Bronchus fibroblast of lung (primary cell): ENCODE measurements around the gene XAF1. TPM values are rescaled to one million over a fixed set of nuclear protein-coding genes. Genes with fewer than 3 reads are reported as not detected.

Experiments used
- total RNA-seq: library from RNA; depleted of rRNA; stranded (reverse); fragments of >200 nt; gene quantifications from 2 replicates; pipeline ENCODE4 v1.2.3, GENCODE V29; 2015

The XAF1 gene, protein sequence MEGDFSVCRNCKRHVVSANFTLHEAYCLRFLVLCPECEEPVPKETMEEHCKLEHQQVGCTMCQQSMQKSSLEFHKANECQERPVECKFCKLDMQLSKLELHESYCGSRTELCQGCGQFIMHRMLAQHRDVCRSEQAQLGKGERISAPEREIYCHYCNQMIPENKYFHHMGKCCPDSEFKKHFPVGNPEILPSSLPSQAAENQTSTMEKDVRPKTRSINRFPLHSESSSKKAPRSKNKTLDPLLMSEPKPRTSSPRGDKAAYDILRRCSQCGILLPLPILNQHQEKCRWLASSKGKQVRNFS
- 0.59 and 1.5 TPM in 2 replicates for total RNA-seq

GRCh38 chr17:6755731-6756184 is at the start of gene XAF1:
Gene XAF1, plus strand, starts transcription at chr17:6756046. Its CDS starts 33 bp downstream, at chr17:6756079.

DNA sequence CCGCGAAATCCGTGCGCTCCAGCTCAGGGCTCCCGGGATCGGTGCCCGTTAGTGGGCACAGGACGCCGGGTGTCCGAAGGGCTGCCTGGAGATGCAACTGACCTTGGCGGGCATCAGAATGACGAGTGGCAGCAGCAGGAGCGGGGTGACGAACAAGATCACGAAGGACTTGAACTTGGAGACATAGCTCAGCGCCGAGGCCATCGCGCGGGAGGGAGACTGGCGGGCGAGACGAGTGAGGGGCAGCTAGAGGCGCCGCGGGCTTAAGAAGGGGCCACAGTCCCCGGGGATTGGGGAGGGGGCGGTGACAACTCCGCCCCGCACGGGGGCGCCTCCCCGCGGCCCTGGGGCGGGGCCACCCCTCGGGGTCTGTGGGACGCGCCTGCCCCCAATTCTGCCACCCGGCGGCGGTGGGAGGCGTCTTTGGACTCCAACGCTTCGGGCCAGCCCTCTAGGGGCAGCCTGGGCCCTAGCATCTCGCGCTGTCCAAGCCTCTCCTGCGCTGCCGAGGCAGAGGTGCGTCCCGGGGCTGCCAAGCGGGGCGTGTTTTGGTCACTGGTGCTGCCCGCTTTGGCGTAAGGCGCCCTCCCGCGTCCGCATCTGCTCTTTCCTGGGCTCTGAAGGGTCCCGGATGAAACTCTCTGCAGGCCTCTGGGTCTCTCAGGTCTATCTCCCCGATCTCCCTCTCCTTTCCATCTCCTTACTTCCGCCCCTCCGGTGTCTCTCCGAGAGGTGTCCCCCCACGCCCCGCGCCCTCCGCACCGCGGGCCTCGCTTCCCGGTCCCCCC is 42.5 kb upstream of the XAF1 start, which contains the start of gene SLC13A5:
TSS of gene SLC13A5 (minus strand) at position 240 of the 788 bp plus-strand sequence. CDS start at position 204, 36 bp downstream.

GRCh38 chr17:6775871-6776405 is 20.1 kb downstream of the XAF1 start, which contains the start of gene FBXO39:
Gene FBXO39, plus strand, starts transcription at chr17:6776215. Its CDS starts 3,654 bp downstream, at chr17:6779869.

Other genes starting within 250 kb of the XAF1 start
- 0.59 and 0.67 TPM in 2 replicates for gene PITPNM3, start 199.5 kb upstream of the XAF1 start, total RNA-seq
- gene KIAA0753, start 115.3 kb upstream of the XAF1 start, total RNA-seq = 8.4 and 8.8 TPM in 2 replicates
- 204 and 314 TPM in 2 replicates for gene TXNDC17, start 115.0 kb upstream of the XAF1 start, total RNA-seq
- 8.6 and 14.1 TPM in 2 replicates for gene MED31, start 104.4 kb upstream of the XAF1 start, total RNA-seq
- gene C17orf100, start 104.3 kb upstream of the XAF1 start, total RNA-seq = 1.2 and 1.3 TPM in 2 replicates
- gene SLC13A5, start 42.7 kb upstream of the XAF1 start, total RNA-seq = not detected in 2 replicates
- gene FBXO39, start 20.2 kb downstream of the XAF1 start, total RNA-seq = under 0.01 and 0.34 TPM in 2 replicates
- not detected in 2 replicates for gene TEKT1, start 75.7 kb downstream of the XAF1 start, total RNA-seq
- under 0.01 and 0.50 TPM in 2 replicates for gene ALOX12, start 240.0 kb downstream of the XAF1 start, total RNA-seq